Astrocyte (in vitro differentiated cells and primary cell): ENCODE data around the gene GPC5. TPM values are rescaled to one million over a fixed set of nuclear protein-coding genes. Genes with fewer than 3 reads are reported as not detected.
"Not testable (repeated sequence)": the region's sequence is repeated elsewhere in the genome, so short reads cannot be mapped to it uniquely, and the experiment has no call there.

ENCODE experiments used
- DNase-seq: peaks from one replicate; pipeline ENCODE4 v3.0.0-alpha.2; 2010; ENCODE audit warnings: low read depth
- FAIRE-seq: peaks from 2 replicates; lab custom pipeline; 2011; peaks lifted over from hg19 to GRCh38; lab: Jason Lieb, UNC
- H2AFZ ChIP-seq: 2 replicates; pipeline ENCODE4 v1.6.0; 2012; ENCODE audit warnings: low read depth, low read length, inconsistent platforms
- H3K27ac ChIP-seq: 2 replicates; pipeline ENCODE4 v1.5.1; 2011; ENCODE audit warnings: low read depth, low read length, inconsistent platforms
- H3K27me3 ChIP-seq: 2 replicates; pipeline ENCODE4 v1.6.0; 2011; ENCODE audit warnings: low read length, inconsistent platforms; ENCODE audit not compliant: insufficient read depth
- H3K36me3 ChIP-seq: 2 replicates; pipeline ENCODE4 v1.5.1; 2011; ENCODE audit warnings: low read length, inconsistent platforms; ENCODE audit not compliant: insufficient read depth
- H3K4me1 ChIP-seq: 2 replicates; pipeline ENCODE4 v1.5.1; 2011; ENCODE audit warnings: low read length, inconsistent platforms; ENCODE audit not compliant: insufficient read depth
- H3K4me2 ChIP-seq: 2 replicates; pipeline ENCODE4 v1.6.0; 2012; ENCODE audit warnings: low read length, inconsistent platforms
- H3K4me3 ChIP-seq: 2 replicates; pipeline ENCODE4 v1.5.1; 2011; ENCODE audit warnings: low read depth, mild to moderate bottlenecking, low read length, inconsistent platforms; ENCODE audit not compliant: insufficient read depth
- H3K79me2 ChIP-seq: 2 replicates; pipeline ENCODE4 v1.6.0; 2012; ENCODE audit warnings: mild to moderate bottlenecking, low read length, inconsistent platforms; ENCODE audit not compliant: insufficient read depth
- H3K9ac ChIP-seq: 2 replicates; pipeline ENCODE4 v1.6.0; 2012; ENCODE audit warnings: mild to moderate bottlenecking, low read length, inconsistent platforms
- H3K9me3 ChIP-seq: 2 replicates; pipeline ENCODE4 v1.5.1; 2012; ENCODE audit warnings: low read depth, mild to moderate bottlenecking, low read length, inconsistent platforms; ENCODE audit not compliant: insufficient read depth
- H4K20me1 ChIP-seq: 2 replicates; pipeline ENCODE4 v1.6.0; 2012; ENCODE audit warnings: low read length, inconsistent platforms; ENCODE audit not compliant: insufficient read depth
- H3K27ac Mint-ChIP-seq: one replicate; pipeline ENCODE4 v1.8.0; 2021; ENCODE audit warnings: mild to moderate bottlenecking, mixed read lengths; ENCODE audit not compliant: unreplicated experiment
- H3K27me3 Mint-ChIP-seq: one replicate; pipeline ENCODE4 v1.8.0; 2021; ENCODE audit warnings: low read depth, mixed read lengths; ENCODE audit not compliant: unreplicated experiment
- H3K36me3 Mint-ChIP-seq: one replicate; pipeline ENCODE4 v1.8.0; 2021; ENCODE audit warnings: low read depth, mixed read lengths; ENCODE audit not compliant: unreplicated experiment
- H3K4me1 Mint-ChIP-seq: one replicate; pipeline ENCODE4 v1.8.0; 2021; ENCODE audit warnings: low read depth, mixed read lengths; ENCODE audit not compliant: unreplicated experiment
- H3K4me3 Mint-ChIP-seq: one replicate; pipeline ENCODE4 v1.8.0; 2021; ENCODE audit warnings: mild to moderate bottlenecking, moderate library complexity, mixed read lengths; ENCODE audit not compliant: unreplicated experiment
- H3K9me3 Mint-ChIP-seq: one replicate; pipeline ENCODE4 v1.8.0; 2021; ENCODE audit warnings: mild to moderate bottlenecking, mixed read lengths; ENCODE audit not compliant: unreplicated experiment
- CTCF ChIP-seq: IDR thresholded peaks from 2 replicates; pipeline ENCODE4 v1.5.1; 2011; ENCODE audit warnings: low read depth, mild to moderate bottlenecking, inconsistent platforms, low read length, moderate library complexity; ENCODE audit not compliant: insufficient read depth
- EZH2 ChIP-seq: IDR thresholded peaks from 2 replicates; pipeline ENCODE4 v1.6.1; 2012; ENCODE audit warnings: mild to moderate bottlenecking, low read length, inconsistent platforms; ENCODE audit not compliant: insufficient read depth
- total RNA-seq: library from RNA; stranded (reverse); gene quantifications from 2 replicates; pipeline ENCODE4 v1.2.1, GENCODE V29; 2021

GPC5 gene
- total RNA-seq, 1 donor from 2014 or later, result 1.1 TPM

GRCh38 chr13:91668866-91669495 lies 270.6 kb downstream of the GPC5 start:
- Histone ChIP-seq H3K9ac (no peak overlapping the region), H3K79me2 (no peaks in the 10 kb centered on the region), H3K9me3 (no peaks in the 10 kb centered on the region), H3K36me3 (no peaks in the 10 kb centered on the region), H3K4me3 (no peak overlapping the region), H4K20me1 (no peaks in the 10 kb centered on the region), H3K27me3 (no peaks in the 10 kb centered on the region), H2AFZ (no peak overlapping the region), H3K4me1 (no peaks in the 10 kb centered on the region), H3K4me2 (no peak overlapping the region), H3K27ac (no peak overlapping the region)
- FAIRE-seq, result no peak
- H3K4me1 Mint-ChIP-seq, result no peaks in the 10 kb centered on the region
- H3K27ac Mint-ChIP-seq, result no peak overlapping the region
- no peaks in the 10 kb centered on the region for H3K36me3 Mint-ChIP-seq
- no peak for DNase-seq
- no peaks in the 10 kb centered on the region for H3K27me3 Mint-ChIP-seq
- no peak overlapping the region for H3K4me3 Mint-ChIP-seq
- no peak for TF ChIP-seq CTCF
- no peak for TF ChIP-seq EZH2
- H3K9me3 Mint-ChIP-seq, result peaks cover 2% of the 10 kb centered on the region

GRCh38 chr13:91674347-91674746 lies 275.9 kb downstream of the GPC5 start:
- H3K27ac ChIP-seq, H3K9me3 ChIP-seq, H3K27me3 Mint-ChIP-seq, FAIRE-seq, H3K27me3 ChIP-seq, H2AFZ ChIP-seq, H3K36me3 ChIP-seq, H3K36me3 Mint-ChIP-seq, H3K9ac ChIP-seq, DNase-seq, H3K9me3 Mint-ChIP-seq, H3K4me1 ChIP-seq, H3K4me3 Mint-ChIP-seq, H3K4me1 Mint-ChIP-seq, H3K4me3 ChIP-seq, H3K4me2 ChIP-seq, H3K27ac Mint-ChIP-seq, H3K79me2 ChIP-seq, H4K20me1 ChIP-seq: not testable (repeated sequence)

DNA sequence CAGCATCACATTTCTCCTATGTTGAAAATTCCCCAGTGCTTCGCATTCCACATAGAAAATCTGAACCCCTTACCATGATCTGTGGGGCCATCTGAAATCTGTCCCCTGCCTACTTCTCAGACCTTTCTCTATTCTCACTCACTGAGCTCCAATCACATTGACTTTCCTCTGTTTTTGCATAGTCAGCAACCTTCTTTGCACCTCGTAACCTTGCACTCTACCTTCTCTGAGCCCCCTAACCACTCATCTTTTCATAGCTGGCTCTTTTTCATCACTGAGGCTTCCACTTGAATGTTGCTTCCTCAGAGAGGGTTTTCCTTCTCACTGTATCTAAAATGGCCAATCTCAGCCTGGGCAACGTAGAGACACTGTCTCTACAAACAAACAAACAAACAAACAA lies 286.3 kb downstream of the GPC5 start:
- Mint-ChIP-seq H3K9me3 (no peaks in the 10 kb centered on the region), H3K4me1 (no peaks in the 10 kb centered on the region), H3K36me3 (no peaks in the 10 kb centered on the region), H3K27me3 (no peaks in the 10 kb centered on the region), H3K4me3 (no peak overlapping the region), H3K27ac (no peak overlapping the region)
- Histone ChIP-seq H3K36me3 (no peaks in the 10 kb centered on the region), H3K9me3 (no peaks in the 10 kb centered on the region), H2AFZ (no peak overlapping the region), H3K4me1 (no peaks in the 10 kb centered on the region), H4K20me1 (no peaks in the 10 kb centered on the region), H3K9ac (no peak overlapping the region), H3K4me3 (no peak overlapping the region), H3K27ac (no peak overlapping the region), H3K4me2 (no peak overlapping the region), H3K27me3 (no peaks in the 10 kb centered on the region), H3K79me2 (no peaks in the 10 kb centered on the region)
- DNase-seq (no peak), FAIRE-seq (no peak)
- TF ChIP-seq CTCF, result no peak
- no peak for TF ChIP-seq EZH2
